ENCODE results near the gene ECE1.
"Not testable (repeated sequence)": the region's sequence is repeated elsewhere in the genome, so short reads cannot be mapped to it uniquely, and the experiment has no call there.

ECE1 gene

DNA sequence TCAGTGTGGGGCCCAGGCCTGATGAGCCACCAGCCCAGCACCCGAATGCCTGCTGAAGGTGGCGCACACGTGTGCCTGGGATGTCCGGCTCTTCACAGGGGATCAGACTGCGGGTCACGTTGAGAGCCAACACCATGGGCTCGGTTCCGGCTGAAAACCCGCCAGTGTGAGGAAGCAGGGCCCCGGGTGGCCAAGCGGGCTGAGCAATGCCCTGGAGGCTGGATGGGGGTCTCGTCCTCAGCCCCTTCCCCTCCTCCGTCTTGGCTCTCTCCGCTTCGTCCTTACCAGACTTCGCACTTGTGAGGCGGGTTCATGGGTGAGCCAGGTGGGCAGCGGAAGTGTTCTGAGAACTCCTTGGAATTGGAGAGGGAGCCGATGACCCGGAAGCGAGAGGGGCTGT lies 70.6 kb downstream of the ECE1 start:
- DNase-seq (ENCODE audit: low read depth) = no peak

DNA sequence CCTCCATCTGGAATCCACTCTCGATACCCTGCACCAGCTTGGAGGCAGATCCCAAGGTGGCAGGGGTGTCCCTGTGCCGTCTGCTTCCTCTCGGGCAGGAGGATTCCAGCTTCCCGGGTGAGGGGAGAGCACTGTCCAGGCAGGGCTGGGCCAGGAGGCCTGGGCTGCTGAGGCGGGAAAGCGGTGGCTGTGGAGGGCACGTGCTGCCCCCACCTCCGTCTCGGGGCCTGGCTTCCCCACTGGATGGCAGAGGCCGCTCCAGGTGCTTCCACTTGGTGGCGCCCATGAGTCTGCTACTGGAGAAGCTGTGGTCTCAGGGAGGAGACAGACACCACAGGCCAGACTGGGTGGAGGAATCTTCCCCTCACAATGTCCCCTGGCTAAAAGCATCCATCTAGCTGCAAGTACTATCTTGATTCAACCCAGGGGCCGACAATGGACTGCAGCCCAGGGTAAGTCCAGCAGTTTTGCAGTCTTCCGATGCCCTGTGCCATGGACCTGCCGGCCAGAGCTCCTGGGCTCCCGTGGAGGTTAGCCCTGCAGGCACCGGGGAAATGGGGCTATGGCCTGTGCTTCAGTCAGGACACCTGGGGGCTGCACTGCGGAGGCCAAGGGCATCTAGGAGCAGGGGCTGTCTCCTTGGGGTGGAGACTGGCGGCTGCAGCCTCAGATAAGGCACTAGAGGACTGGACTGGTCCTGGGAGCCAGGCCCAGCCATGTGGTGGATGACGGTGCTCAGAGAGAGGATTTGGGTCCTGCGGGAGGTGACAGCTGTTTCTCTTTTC lies 72.3 kb downstream of the ECE1 start:
- DNase-seq (ENCODE audit: low read depth) = no peak

DNA sequence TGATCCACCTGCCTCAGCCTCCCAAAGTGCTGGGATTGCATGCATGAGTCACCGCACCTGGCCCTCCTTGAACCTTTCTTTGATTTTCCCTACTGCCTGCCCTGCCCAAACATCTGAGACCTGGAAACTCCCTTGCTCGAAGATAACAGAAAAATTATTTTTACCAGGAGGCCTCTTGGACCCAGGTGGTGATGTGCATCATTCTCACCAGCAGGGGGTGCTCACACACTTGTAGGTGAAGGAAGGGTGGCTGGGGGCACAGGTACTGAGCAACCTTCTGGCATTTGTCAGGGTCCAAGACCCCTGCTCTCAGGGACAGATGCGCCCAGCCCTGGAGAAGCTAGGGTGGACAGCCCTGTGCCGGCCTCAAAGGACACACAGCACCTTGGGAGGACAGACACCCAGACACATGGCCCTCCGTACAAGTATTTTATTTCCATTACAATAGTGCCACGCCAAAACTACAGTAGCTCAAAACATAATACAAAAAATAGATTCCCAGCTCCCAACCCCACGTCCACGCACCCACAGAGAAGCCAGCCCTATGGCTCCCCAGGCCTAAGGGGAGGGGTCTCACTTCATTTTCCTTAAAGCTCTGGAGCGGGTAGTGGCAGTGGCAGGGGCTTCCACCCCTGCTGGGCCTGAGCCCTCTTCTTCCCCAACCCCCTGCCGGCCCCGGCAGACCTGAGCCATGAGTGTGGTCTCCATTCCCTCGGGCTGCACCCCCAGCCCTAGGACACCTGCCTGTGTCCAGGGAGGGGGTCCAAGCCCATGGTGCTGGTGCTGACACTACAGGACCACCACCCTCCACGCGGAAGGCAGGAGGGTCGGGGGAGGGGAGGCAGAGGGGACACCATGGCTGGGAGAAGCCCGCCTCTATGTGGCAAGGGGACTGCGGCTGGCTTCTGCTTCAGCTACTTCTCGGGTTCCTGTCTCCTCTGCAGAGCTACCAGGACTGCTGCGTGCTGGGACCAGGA lies 73.1 kb downstream of the ECE1 start:
- DNase-seq (ENCODE audit: low read depth) = peak; percentile 36

DNA sequence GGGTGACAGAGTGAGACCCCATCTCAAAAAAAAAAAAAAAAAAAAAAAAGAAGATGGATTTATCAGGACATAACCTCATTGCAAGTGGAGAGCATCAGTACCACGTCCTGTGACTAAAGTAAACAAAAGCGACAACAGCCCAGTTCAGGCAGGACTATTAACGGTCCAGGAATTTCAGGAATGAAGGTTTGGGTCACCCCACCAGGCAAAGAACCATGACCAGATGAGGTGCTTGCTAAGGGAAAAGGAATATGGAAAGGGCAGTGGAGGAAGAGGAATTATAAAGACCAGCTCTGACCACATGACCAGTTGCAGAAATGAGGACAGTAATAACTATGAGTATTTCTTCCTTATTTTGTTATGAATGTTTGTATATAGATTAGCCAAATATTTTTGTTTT lies 78.1 kb downstream of the ECE1 start:
- DNase-seq (ENCODE audit: low read depth) = no peak

DNA sequence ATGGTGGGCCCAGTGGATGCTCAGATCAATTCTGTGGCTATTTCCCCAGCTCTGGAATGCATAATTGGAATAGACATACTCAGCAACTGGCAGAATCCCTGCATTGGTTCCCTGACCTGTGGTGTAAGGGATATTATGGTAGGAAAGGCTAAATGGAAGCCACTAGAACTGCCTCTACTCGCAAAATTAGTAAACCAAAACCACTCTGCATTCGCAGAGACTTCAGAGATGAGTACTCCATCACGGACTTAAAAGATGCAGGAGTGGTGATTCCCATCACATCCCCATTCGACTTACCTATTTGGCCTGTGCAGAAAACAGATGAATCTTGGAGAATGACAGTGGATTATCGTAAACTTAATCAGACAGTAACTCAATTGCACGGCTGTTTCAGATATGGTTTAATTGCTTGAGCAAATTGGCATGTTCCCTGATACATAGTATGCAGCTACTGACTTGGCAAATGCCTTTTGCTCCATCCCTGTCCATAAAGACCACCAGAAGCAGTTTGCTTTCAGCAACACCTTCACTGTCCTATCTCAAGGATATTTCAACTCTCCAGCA lies 82.0 kb downstream of the ECE1 start:
- not testable (repeated sequence) for DNase-seq (ENCODE audit: low read depth)

DNA sequence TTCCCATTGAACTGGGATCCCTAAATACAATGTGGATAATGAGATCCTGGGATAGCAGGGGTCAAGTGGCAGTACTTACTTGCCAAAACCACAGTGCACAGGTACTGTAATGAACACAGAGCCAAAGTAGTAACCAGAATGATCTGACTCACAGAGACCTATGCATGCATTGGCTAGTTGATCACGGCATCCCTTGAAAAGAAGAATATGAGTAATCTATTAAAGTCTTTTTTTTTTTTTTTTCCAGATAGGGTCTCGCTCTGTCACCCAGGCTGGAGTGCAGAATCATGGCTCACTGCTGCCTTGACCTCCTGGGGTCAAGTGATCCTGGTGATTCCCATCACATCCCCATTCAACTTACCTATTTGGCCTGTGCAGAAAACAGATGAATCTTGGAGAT lies 84.1 kb downstream of the ECE1 start:
- DNase-seq (ENCODE audit: low read depth) = no peak

GRCh38 chr1:21205416-21205815 lies 84.8 kb downstream of the ECE1 start:
- no peak for DNase-seq (ENCODE audit: low read depth)

GRCh38 chr1:21201650-21202049 lies 88.6 kb downstream of the ECE1 start:
- DNase-seq (ENCODE audit: low read depth) = no peak

DNA sequence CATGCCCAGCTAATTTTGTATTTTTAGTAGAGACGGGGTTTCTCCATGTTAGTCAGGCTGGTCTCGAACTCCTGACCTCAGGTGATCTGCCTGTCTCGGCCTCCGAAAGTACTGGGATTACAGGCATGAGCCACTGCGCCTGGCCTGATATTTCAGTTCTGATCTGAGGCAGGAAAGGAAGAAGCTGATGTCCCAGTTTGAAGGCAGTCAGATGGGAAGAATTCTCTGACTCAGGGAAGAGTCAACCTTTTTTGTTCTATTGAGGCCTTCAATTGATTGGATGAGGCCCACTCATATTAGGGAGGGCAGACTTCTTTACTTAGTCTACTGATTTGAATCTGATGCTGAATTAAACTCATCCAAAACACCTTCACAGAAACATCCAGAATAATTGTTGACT lies 89.0 kb downstream of the ECE1 start:
- DNase-seq (ENCODE audit: low read depth) = not testable (repeated sequence)

DNA sequence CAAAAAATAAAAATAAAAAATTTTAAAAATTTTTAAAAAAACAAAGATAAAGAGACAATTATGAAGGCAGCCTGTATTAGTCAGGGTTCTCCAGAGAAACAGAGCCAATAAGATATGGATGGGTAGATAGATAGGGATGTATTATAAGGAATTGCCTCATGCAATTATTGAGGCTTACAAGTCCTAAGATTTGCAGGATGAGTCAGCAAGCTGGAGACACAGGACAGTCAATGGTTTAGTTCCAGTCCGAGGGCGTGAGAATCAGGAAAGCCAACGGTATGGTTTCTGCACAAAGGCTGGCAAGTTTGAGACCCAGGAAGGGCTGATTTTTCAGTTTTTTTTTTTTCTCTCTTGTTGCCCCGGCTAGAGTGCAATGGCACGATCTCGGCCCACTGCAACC lies 89.5 kb downstream of the ECE1 start:
- no peak for DNase-seq (ENCODE audit: low read depth)

DNA sequence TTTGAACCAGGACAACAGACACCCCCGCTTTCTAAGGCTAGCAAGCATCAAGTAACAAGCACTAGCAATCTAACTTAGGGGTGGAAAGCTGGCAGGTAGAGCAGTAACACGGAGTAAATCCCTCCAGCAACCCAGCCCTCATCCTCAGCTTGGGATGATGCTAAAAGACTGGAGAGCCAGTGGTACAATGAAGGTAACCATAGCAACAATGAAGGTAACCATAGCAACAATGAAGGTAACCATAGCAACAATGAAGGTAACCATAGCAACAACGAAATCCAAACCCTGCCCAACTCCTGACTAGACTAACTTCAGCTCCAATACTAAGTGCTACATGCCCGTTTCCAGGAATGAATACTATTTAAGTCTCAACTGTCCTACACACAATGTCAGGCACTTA lies 91.3 kb downstream of the ECE1 start:
- no peak for DNase-seq (ENCODE audit: low read depth)

GRCh38 chr1:21192871-21193270 lies 97.4 kb downstream of the ECE1 start:
- DNase-seq (ENCODE audit: low read depth) = no peak

DNA sequence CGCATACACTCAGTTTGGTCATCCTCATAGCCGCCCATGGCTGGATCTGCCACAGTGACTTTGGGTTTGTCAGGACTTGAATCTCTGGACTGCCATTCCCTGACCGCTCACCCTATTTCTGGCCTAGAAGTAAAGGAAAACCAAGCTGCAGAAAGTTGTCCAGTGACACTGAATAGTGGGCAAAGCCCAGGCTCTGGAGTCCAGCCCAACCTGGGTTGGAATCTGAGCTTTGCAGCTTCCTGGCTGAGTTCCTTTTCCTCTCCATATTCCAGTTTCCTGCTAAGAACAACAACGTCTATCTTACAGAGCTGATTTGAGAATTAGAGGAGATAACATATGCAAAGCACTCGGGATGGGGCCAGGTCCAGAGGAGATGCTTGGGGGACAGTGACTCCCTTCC lies 98.0 kb downstream of the ECE1 start:
- DNase-seq (ENCODE audit: low read depth) = no peak

DNA sequence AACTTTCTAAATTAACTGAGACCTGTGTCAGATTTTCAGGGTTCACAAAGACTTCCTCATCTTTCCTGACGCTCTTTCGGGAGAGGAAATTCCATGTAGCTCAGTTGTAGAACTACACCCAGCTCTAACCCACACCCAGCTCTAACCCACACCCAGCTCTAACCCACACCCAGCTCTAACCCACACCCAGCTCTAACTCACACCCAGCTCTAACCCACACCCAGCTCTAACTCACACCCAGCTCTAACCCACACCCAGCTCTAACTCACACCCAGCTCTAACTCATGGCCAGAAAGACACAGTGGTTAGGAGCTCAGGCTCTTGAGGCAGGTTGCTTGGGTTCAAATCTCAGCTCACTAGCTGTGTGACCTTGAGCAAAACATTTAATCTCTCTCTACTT lies 99.5 kb downstream of the ECE1 start:
- DNase-seq (ENCODE audit: low read depth) = not testable (repeated sequence)

- no peak for DNase-seq (ENCODE audit: low read depth)
These were observed 100.3 kb downstream of the ECE1 start for GRCh38 chr1:21189906-21190500.

- DNase-seq (ENCODE audit: low read depth) = no peak
These were observed 100.8 kb downstream of the ECE1 start for GRCh38 chr1:21189421-21189820.

GRCh38 chr1:21188235-21188634 lies 102.0 kb downstream of the ECE1 start:
- no peak for DNase-seq (ENCODE audit: low read depth)

GRCh38 chr1:21185221-21185731 lies 105.0 kb downstream of the ECE1 start:
- DNase-seq (ENCODE audit: low read depth) = no peak

GRCh38 chr1:21184276-21184675 lies 106.0 kb downstream of the ECE1 start:
- no peak for DNase-seq (ENCODE audit: low read depth)

- DNase-seq (ENCODE audit: low read depth) = no peak
These were observed 108.0 kb downstream of the ECE1 start for GRCh38 chr1:21182181-21182731.

GRCh38 chr1:21178271-21178670 lies 112.0 kb downstream of the ECE1 start:
- DNase-seq (ENCODE audit: low read depth) = not testable (repeated sequence)
